K562 (cell line): ENCODE measurements around the gene ERAL1. TPM values are rescaled to one million over a fixed set of nuclear protein-coding genes. Genes with fewer than 3 reads are reported as not detected.

ENCODE experiments used
- DACH1 ChIP-seq: fragments of 450-650 bp; IDR thresholded peaks from 2 replicates; pipeline ENCODE4 v1.6.1; 2018; ENCODE audit not compliant: partially characterized antibody
- DIDO1 ChIP-seq: fragments of 450-650 bp; IDR thresholded peaks from 2 replicates; pipeline ENCODE4 v1.6.1; 2016; ENCODE audit warnings: low read depth, missing biosample characterization, missing genetic modification characterization
- ERF ChIP-seq: fragments of 450-650 bp; formaldehyde crosslinking; IDR thresholded peaks from 2 replicates; pipeline ENCODE4 v1.4.0; 2020; ENCODE audit warnings: mild to moderate bottlenecking, mixed read lengths
- ETV5 ChIP-seq: sonication (generic); formaldehyde crosslinking; IDR thresholded peaks from 2 replicates; pipeline ENCODE4 v1.4.0; 2020; ENCODE audit warnings: low read depth, mild to moderate bottlenecking, missing genetic modification reagents
- HNRNPK ChIP-seq: fragments of 200-400 bp; formaldehyde crosslinking; IDR thresholded peaks from one replicate; pipeline ENCODE4 v1.6.1; 2018; ENCODE audit warnings: mild to moderate bottlenecking, low read depth, low read length; ENCODE audit not compliant: poor library complexity, severe bottlenecking
- KDM4B ChIP-seq, 2 experiments: fragments of 450-650 bp in 1 of 2; sonication (generic) in 1 of 2; IDR thresholded peaks; 2 replicates each; pipeline ENCODE4 v1.6.1; 2016 to 2017; ENCODE audit warnings: borderline replicate concordance in 2 of 2, antibody characterized with exemption in 1 of 2, low read depth in 1 of 2, mild to moderate bottlenecking in 1 of 2
- MEF2D ChIP-seq: conservative IDR thresholded peaks from 2 replicates; pipeline ENCODE4 v1.6.1; 2016; ENCODE audit warnings: low read depth, missing genetic modification characterization, missing compliant biosample characterization
- MEIS2 ChIP-seq: fragments of 450-650 bp; IDR thresholded peaks from 2 replicates; pipeline ENCODE4 v1.6.1; 2014; ENCODE audit warnings: mild to moderate bottlenecking; ENCODE audit not compliant: partially characterized antibody
- NFIX ChIP-seq: fragments of 250-450 bp; sonication (Bioruptor Pico); IDR thresholded peaks from 2 replicates; pipeline ENCODE4 v1.4.0; 2020; ENCODE audit warnings: low read depth, mild to moderate bottlenecking, moderate library complexity
- NFXL1 ChIP-seq: fragments of 450-650 bp; formaldehyde crosslinking; IDR thresholded peaks from 2 replicates; pipeline ENCODE4 v1.4.0; 2021; ENCODE audit warnings: mild to moderate bottlenecking
- SMAD4 ChIP-seq: fragments of 250-450 bp; sonication (Bioruptor Pico); conservative IDR thresholded peaks from 2 replicates; pipeline ENCODE4 v1.8.0; 2021; ENCODE audit warnings: inconsistent platforms, mild to moderate bottlenecking, moderate library complexity
- SMARCE1 ChIP-seq: fragments of 450-650 bp; IDR thresholded peaks from 2 replicates; pipeline ENCODE4 v1.7.1; 2016; ENCODE audit warnings: mild to moderate bottlenecking
- SNIP1 ChIP-seq: fragments of 450-650 bp; IDR thresholded peaks from 2 replicates; pipeline ENCODE4 v1.7.1; 2017; ENCODE audit warnings: low read depth, mild to moderate bottlenecking
- U2AF2 ChIP-seq: fragments of 200-400 bp; formaldehyde crosslinking; optimal IDR thresholded peaks from 2 replicates; pipeline ENCODE3; 2017; ENCODE audit warnings: low read depth, mild to moderate bottlenecking, low read length
- ZFX ChIP-seq: sonication (generic); formaldehyde crosslinking; IDR thresholded peaks from 2 replicates; pipeline ENCODE4 v1.8.0; 2022; ENCODE audit warnings: mild to moderate bottlenecking, missing genetic modification reagents, moderate library complexity
- ZNF175 ChIP-seq: fragments of 200-800 bp; sonication (Bioruptor generic); IDR thresholded peaks from 2 replicates; pipeline ENCODE4 v1.6.1; 2016; ENCODE audit warnings: low read depth, mild to moderate bottlenecking, missing genetic modification characterization, missing compliant biosample characterization
- ZNF77 ChIP-seq: fragments of 250-450 bp; sonication (Bioruptor Pico); IDR thresholded peaks from 2 replicates; pipeline ENCODE4 v1.5.0; 2020
- polyA plus RNA-seq, 8 experiments: library from polyadenylated mRNA; depleted of rRNA in 4 of 8; stranded (reverse) in 5 of 8; unstranded in 3 of 8; fragments of >200 nt; fragmentation: Nextera tagmentation in 2 of 8; fragmentation: Illumina TruSeq in 1 of 8; extraction: Ambion mirVana in 2 of 8; extraction: Trizol in 1 of 8; gene quantifications; 2 replicates each; pipeline versions ENCODE4 v1.2.1 to v1.2.3, GENCODE V29; 2011 to 2014; ENCODE audit warnings: inconsistent platforms in 1 of 8, missing spikeins in 1 of 8
- total RNA-seq, 7 experiments: library from RNA; depleted of rRNA in 6 of 7; stranded (reverse); fragments of >200 nt in 6 of 7; fragmentation: Illumina TruSeq in 2 of 7; extraction: Trizol in 2 of 7; gene quantifications; 2 replicates each; pipeline versions ENCODE4 v1.2.1 to v1.2.3, GENCODE V29; 2011 to 2021; ENCODE audit warnings: low replicate concordance in 1 of 7
- TF ChIP-seq, protein P1 (sequence below): fragments of 450-650 bp; formaldehyde crosslinking; IDR thresholded peaks from 2 replicates; pipeline ENCODE4 v1.4.0; 2020; ENCODE audit warnings: mild to moderate bottlenecking, moderate library complexity
- TF ChIP-seq, protein P2 (sequence below): sonication (generic); formaldehyde crosslinking; IDR thresholded peaks from 2 replicates; pipeline ENCODE4 v1.8.0; 2022; ENCODE audit warnings: missing genetic modification reagents, mild to moderate bottlenecking, borderline replicate concordance
- TF ChIP-seq, protein P3 (sequence below): fragments of 250-450 bp; sonication (Bioruptor Pico); IDR thresholded peaks from 2 replicates; pipeline ENCODE4 v1.4.0; 2020; ENCODE audit warnings: mild to moderate bottlenecking, moderate library complexity
- TF ChIP-seq, protein P4 (sequence below), 3 experiments: IDR thresholded peaks in 2 of 3; conservative IDR thresholded peaks in 1 of 3; 2 replicates each; pipeline ENCODE4 v1.5.1; 2011 to 2012; ENCODE audit warnings: low read length in 3 of 3, mild to moderate bottlenecking in 3 of 3, control low read depth in 2 of 3, improper control_type of control experiment in 1 of 3, inconsistent platforms in 1 of 3, low read depth in 1 of 3, mixed read lengths in 1 of 3, moderate library complexity in 1 of 3; ENCODE audit not compliant: insufficient read depth in 2 of 3
- TF ChIP-seq, protein P5 (sequence below): fragments of 450-650 bp; formaldehyde crosslinking; IDR thresholded peaks from 2 replicates; pipeline ENCODE4 v1.4.0; 2022; ENCODE audit warnings: missing genetic modification characterization

Gene ERAL1
- total and polyA plus RNA-seq, 9 of the 15 experiments (the other 6 are each of a cell fraction or from before 2014, with no cell fraction given): 37.5 to 351 (median 106) TPM

DNA sequence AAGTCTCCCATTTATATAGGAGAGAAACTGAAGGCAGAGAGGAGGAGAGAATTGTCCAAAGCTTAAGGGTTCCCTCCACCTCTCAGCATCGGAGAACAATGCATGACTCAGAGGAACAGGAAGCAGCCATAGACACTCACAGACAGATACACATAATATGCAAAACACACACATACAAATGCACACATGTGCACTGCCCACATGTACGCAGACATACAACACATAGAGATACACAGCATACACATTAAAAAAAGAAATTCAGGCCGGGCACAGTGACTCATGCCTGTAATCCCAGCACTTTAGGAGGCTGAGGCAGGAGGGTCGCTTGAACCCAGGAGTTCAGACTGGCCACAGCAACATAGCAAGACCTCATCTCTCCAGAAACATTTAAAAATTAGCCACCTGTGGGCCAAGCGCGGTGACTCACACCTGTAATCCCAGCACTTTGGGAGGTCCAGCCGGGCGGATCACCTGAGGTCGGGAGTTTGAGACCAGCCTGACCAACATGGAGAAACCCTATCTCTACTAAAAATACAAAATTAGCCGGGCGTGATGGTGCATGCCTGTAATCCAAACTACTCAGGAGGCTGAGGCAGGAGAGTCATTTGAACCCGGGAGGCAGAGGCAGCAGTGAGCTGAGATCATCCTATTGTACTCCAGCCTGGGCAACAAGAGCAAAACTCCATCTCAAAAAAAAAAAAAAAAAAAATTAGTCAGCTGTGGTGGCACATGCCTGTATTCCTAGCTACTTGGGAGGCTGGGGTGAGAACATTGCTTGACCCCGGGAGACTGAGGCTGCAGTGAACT lies 11.3 kb downstream of the ERAL1 start (continued):
- TF ChIP-seq, protein P1, sequence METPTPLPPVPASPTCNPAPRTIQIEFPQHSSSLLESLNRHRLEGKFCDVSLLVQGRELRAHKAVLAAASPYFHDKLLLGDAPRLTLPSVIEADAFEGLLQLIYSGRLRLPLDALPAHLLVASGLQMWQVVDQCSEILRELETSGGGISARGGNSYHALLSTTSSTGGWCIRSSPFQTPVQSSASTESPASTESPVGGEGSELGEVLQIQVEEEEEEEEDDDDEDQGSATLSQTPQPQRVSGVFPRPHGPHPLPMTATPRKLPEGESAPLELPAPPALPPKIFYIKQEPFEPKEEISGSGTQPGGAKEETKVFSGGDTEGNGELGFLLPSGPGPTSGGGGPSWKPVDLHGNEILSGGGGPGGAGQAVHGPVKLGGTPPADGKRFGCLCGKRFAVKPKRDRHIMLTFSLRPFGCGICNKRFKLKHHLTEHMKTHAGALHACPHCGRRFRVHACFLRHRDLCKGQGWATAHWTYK (CRISPR knock-in tag): no peak
- TF ChIP-seq DIDO1 (no peak), DACH1 (no peak), MEF2D (no peak; the same call in 1 of the 2 replicates), ERF (CRISPR knock-in tag) (no peak), ZNF175 (no peak), SNIP1 (no peak), MEIS2 (no peak), ZFX (CRISPR knock-in tag) (no peak), NFIX (CRISPR knock-in tag) (no peak), NFXL1 (CRISPR knock-in tag) (no peak), HNRNPK (no peak), ZNF77 (no peak), U2AF2 (no peak), KDM4B (IDR thresholded peaks at IDR 0.05; ENCODE audit: borderline replicate concordance in 2 of 2, low read depth in 1 of 2) (no peak), SMAD4 (no peak), ETV5 (CRISPR knock-in tag) (no peak), SMARCE1 (peak; percentile 58)
- TF ChIP-seq, protein P2, sequence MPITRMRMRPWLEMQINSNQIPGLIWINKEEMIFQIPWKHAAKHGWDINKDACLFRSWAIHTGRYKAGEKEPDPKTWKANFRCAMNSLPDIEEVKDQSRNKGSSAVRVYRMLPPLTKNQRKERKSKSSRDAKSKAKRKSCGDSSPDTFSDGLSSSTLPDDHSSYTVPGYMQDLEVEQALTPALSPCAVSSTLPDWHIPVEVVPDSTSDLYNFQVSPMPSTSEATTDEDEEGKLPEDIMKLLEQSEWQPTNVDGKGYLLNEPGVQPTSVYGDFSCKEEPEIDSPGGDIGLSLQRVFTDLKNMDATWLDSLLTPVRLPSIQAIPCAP (CRISPR knock-in tag): no peak
- TF ChIP-seq, protein P3, sequence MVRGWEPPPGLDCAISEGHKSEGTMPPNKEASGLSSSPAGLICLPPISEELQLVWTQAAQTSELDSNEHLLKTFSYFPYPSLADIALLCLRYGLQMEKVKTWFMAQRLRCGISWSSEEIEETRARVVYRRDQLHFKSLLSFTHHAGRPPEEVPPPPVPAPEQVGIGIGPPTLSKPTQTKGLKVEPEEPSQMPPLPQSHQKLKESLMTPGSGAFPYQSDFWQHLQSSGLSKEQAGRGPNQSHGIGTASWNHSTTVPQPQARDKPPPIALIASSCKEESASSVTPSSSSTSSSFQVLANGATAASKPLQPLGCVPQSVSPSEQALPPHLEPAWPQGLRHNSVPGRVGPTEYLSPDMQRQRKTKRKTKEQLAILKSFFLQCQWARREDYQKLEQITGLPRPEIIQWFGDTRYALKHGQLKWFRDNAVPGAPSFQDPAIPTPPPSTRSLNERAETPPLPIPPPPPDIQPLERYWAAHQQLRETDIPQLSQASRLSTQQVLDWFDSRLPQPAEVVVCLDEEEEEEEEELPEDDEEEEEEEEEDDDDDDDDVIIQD (CRISPR knock-in tag): no peak
- TF ChIP-seq, protein P4, sequence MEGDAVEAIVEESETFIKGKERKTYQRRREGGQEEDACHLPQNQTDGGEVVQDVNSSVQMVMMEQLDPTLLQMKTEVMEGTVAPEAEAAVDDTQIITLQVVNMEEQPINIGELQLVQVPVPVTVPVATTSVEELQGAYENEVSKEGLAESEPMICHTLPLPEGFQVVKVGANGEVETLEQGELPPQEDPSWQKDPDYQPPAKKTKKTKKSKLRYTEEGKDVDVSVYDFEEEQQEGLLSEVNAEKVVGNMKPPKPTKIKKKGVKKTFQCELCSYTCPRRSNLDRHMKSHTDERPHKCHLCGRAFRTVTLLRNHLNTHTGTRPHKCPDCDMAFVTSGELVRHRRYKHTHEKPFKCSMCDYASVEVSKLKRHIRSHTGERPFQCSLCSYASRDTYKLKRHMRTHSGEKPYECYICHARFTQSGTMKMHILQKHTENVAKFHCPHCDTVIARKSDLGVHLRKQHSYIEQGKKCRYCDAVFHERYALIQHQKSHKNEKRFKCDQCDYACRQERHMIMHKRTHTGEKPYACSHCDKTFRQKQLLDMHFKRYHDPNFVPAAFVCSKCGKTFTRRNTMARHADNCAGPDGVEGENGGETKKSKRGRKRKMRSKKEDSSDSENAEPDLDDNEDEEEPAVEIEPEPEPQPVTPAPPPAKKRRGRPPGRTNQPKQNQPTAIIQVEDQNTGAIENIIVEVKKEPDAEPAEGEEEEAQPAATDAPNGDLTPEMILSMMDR (IDR thresholded peaks at IDR 0.05 in 2 of 3, conservative IDR thresholded peaks at IDR 0.05 in 1 of 3; ENCODE audit: insufficient read depth in 2 of 3, low read depth in 1 of 3, low read length in 3 of 3): no peak
- TF ChIP-seq, protein P5, sequence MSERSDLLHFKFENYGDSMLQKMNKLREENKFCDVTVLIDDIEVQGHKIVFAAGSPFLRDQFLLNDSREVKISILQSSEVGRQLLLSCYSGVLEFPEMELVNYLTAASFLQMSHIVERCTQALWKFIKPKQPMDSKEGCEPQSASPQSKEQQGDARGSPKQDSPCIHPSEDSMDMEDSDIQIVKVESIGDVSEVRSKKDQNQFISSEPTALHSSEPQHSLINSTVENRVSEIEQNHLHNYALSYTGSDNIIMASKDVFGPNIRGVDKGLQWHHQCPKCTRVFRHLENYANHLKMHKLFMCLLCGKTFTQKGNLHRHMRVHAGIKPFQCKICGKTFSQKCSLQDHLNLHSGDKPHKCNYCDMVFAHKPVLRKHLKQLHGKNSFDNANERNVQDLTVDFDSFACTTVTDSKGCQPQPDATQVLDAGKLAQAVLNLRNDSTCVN (CRISPR knock-in tag): no peak
